GM21447 (cell line): ENCODE measurements around the gene ITPRIPL1.
"Not testable (repeated sequence)": the region's sequence is repeated elsewhere in the genome, so short reads cannot be mapped to it uniquely, and the experiment has no call there.

Experiments used
- ATAC-seq: cut with Tn5 transposase; IDR thresholded peaks from one replicate; pipeline ENCODE4 v1.9.1; 2021; ENCODE audit not compliant: unreplicated experiment

ITPRIPL1 gene

GRCh38 chr2:96325041-96325883, at the start of gene ITPRIPL1:
TSS of gene ITPRIPL1 (plus strand) at chr2:96325317. CDS start at chr2:96325840, 523 bp downstream.
- ATAC-seq: no peak

GRCh38 chr2:96276787-96277499, 48.2 kb upstream of the ITPRIPL1 start:
- ATAC-seq: no peak

- ATAC-seq: no peak
Observed at GRCh38 chr2:96287273-96287856, 37.8 kb upstream of the ITPRIPL1 start.

DNA sequence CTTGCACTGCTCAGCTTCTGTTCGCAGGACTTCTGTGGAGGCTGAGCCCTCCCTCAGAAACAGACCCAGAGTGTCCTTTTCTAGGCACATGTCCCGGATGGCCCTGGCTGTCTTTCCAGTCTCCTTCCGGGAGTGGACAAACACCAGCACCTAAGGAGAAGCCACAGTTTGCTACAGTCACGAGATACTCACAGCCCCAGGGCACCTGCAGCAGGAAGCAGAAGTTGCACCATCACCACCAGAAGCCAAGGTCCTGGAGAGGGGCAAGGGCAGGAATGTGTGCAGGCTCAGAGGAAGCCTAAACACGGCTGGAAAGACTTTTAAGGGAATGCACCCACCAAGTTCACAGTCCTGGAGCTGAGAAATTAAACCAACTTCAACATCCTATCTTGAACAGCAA, 33.4 kb upstream of the ITPRIPL1 start:
- no peak for ATAC-seq

DNA sequence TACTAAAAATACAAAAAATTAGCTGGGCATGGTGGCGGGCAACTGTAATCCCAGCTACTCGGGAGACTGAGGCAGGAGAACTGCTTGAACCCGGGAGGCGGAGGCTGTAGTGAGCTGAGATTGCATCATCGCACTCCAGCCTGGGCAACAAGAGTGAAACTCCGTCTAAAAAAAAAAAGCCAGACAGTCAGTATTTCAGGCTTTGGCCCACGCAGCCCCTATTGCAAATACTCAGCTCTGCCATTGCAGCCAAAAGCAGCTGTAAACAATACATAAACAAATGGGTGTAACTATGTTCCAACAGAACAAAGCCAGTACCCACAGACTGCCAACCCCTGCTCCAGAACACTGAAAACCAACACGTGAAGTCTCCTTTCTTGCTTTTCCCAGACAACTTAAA, 30.8 kb upstream of the ITPRIPL1 start:
- ATAC-seq: not testable (repeated sequence)

- no peak for ATAC-seq
Observed at GRCh38 chr2:96296925-96297324, 28.2 kb upstream of the ITPRIPL1 start.

DNA sequence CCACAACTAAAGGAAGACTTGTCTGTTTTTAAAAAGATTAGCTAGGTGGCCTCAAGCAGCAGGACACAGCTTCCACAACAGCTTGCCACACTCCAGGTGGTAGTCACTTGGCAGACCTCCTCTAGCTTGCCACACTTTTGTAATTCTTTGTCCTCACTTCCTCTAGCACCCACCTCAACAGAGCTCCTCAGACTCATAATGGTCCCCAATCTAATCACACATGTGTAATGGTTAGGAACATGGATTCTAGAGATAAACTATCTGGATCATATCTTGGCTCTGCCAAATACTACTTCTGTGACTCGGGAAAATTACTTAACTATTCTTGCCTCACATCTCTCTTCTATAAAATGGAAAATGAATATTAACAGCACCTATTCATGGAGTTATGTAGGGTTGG, 23.3 kb upstream of the ITPRIPL1 start:
- ATAC-seq: no peak

- no peak for ATAC-seq
Observed at GRCh38 chr2:96304606-96305005, 20.5 kb upstream of the ITPRIPL1 start.

DNA sequence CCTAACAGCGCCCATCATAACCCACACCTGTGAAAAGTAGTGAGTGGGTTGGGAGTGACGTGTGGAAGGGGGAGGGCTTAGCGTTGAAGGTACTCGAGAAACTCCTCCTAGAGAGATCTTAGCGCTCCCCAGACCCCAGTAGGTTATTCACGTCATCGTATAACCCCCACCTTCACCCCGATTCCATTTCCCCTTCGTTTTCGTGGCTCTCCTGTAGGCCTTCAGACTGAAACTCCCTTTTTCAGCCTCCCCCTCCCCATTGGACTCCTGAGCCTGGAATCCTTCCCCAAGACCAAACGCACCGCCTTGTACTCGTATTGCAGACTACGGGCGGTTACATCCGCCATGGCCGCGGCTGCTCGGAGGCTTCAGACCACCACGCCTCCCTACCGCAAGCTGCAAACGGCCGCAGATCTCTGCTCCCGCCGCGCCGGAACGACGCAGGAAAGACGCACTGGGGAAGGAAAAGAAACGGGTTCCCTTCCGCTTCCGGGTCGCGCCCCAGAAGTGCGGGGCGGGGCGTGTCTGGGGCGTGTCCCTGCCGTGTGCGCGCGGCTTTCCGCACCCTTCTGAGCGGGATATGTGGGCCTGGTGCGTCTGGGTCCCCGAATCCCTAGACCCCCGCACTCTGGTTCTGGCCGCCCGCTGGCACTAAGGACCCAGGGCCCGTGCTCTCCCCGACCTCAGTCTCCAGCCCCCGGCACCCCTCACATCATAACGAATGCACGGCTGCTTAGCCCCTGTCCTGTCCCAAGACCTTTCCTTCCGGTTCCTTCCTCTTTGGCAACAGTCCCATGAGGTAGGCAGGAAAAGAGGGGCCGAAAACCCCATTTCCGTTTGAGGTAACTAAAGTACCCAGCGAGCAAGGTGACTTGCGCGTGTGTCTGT, 19.8 kb upstream of the ITPRIPL1 start, which contains the start of gene SNRNP200:
TSS of gene SNRNP200 (minus strand) at position 456 of the 888 bp plus-strand sequence. CDS start at position 347, 109 bp downstream.
- peak; percentile 96 for ATAC-seq

GRCh38 chr2:96305979-96306308, 19.2 kb upstream of the ITPRIPL1 start:
- no peak for ATAC-seq

- no peak for ATAC-seq
Observed at GRCh38 chr2:96306370-96306769, 18.7 kb upstream of the ITPRIPL1 start.

- ATAC-seq: no peak
Observed at GRCh38 chr2:96308248-96308647, 16.9 kb upstream of the ITPRIPL1 start.

DNA sequence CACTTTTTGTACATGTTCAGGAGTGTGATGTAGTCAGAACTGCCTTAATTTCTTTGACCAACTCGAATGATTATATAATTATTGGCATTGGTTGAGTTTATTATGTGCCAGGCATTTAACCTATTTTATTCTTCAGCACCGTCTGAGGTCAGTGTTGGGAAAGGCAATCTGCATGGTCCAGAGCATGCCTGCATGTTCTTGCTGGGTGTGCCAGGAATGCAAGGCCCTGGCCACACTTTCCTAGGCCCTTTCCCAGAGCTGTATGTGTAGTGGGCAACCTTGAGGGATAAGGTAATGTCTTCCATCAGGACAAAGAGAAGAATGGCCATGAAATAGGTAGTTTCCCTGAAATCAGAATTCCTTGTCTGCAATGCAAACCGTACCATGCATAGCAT, 10.1 kb upstream of the ITPRIPL1 start:
- no peak for ATAC-seq

- no peak for ATAC-seq
Observed at GRCh38 chr2:96315400-96316071, 9.6 kb upstream of the ITPRIPL1 start.

DNA sequence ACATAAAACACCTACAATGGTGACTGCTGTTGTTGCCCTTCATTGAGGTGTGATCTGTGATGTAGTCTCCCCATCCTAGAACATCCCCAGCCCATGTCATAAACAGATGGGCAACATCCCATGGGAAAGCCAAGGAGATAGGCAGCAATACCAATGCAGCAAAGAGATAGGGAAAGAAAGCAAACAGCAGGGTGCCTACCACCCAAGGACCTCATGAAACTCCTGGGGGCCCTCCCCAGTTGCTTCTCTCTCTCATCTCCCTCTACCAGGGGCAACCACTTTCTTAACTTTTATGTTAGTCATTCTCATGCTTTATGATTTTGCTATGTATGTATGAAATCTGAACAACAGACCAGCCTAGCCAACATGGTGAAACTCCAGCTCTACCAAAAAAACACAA, 8.1 kb upstream of the ITPRIPL1 start:
- ATAC-seq: no peak

DNA sequence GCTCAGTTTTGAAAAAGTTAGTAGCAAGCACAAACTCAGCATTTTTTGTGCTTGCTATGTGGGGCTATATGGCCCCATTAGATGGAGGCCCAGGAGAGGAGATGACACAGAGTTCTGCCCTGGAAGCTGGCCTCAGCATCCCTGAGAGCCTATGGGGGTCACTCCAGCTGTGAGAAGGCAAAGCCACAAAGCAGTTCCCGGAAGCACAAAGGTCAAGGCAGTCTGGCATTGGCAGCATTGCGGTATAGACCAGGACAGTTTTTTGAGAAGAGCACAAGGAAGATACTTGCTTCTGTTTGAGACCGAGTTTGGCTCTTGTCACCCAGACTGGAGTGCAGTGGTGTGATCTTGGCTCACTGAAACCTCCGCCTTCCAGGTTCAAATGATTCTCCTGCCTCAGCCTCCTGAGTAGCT, 7.5 kb upstream of the ITPRIPL1 start:
- no peak for ATAC-seq

DNA sequence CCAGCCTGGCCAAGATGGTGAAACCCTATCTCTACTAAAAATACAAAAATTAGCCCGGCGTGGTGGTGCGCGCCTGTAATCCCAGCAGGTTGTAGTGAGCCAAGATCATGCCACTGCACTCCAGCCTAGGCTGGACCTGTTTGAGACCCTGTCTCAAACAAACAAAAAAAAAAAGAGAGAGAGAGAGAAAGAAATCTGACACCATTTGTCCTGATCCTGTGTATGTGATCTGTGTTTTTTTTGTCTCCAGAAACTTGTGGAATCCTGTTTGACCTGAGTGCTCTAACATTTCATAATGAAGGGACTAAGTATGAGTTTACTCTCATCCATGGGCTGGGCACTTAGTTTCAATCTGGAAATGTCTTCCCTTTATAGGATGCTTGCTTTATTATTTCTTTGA, 6.4 kb upstream of the ITPRIPL1 start:
- ATAC-seq: no peak

GRCh38 chr2:96319396-96319795, 5.7 kb upstream of the ITPRIPL1 start:
- no peak for ATAC-seq

GRCh38 chr2:96320326-96320725, 4.8 kb upstream of the ITPRIPL1 start:
- no peak for ATAC-seq
